Testis (tissue), 3 donors: ENCODE data around the gene SLC6A20. TPM values are rescaled to one million over a fixed set of nuclear protein-coding genes. Genes with fewer than 3 reads are reported as not detected.
"Not testable (repeated sequence)": the region's sequence is repeated elsewhere in the genome, so short reads cannot be mapped to it uniquely, and the experiment has no call there.

Experiments used
- DNase-seq: peaks from one replicate; pipeline ENCODE4 v3.0.0-alpha.2; 2019
- H3K27ac ChIP-seq, 2 donors: fragments of 200-600 bp; sonication (generic); one replicate each; pipeline ENCODE4 v1.5.1; 2019
- H3K27me3 ChIP-seq: fragments of 200-600 bp; sonication (generic); one replicate; pipeline ENCODE4 v1.5.1; 2019
- H3K36me3 ChIP-seq: fragments of 200-600 bp; sonication (generic); one replicate; pipeline ENCODE4 v1.5.1; 2017; ENCODE audit warnings: low read depth; ENCODE audit errors: missing control alignments
- H3K4me1 ChIP-seq: fragments of 200-600 bp; sonication (generic); one replicate; pipeline ENCODE4 v1.5.1; 2019
- H3K4me3 ChIP-seq, 2 donors: fragments of 200-600 bp; sonication (generic); one replicate each; pipeline ENCODE4 v1.5.1; 2017 to 2019
- H3K9me3 ChIP-seq: fragments of 200-600 bp; sonication (generic); one replicate; pipeline ENCODE4 v1.5.1; 2017
- CTCF ChIP-seq, 3 experiments: fragments of 450-650 bp in 2 of 3; fragments of 200-600 bp in 1 of 3; sonication (generic) in 1 of 3; IDR thresholded peaks; one replicate each; pipeline ENCODE4 v1.5.1; 2016 to 2019; ENCODE audit warnings: antibody characterized with exemption in 3 of 3, mild to moderate bottlenecking in 2 of 3, moderate library complexity in 1 of 3
- POLR2A ChIP-seq: fragments of 450-650 bp; IDR thresholded peaks from one replicate; pipeline ENCODE4 v1.6.1; 2017; ENCODE audit warnings: antibody characterized with exemption, mild to moderate bottlenecking, moderate library complexity
- WGBS, 2 donors: methylation state at CpG; one replicate each; pipeline ENCODE4 v1.1.5; 2018; 5-methylcytosine and 5-hydroxymethylcytosine counted together
- intact Hi-C: fragments of 100-400 bp; cut with DNase I; formaldehyde crosslinking; loops from one replicate; pipeline ENCODE4 v1.15.1; 2023; ENCODE audit warnings: low total_unique reads
- polyA plus RNA-seq: library from polyadenylated mRNA; stranded (reverse); fragments of 350-450 nt; fragmentation: Illumina TruSeq; extraction: RNeasy Lipid Tissue Mini Kit (QIAGEN cat#74804); gene quantifications from one replicate; pipeline ENCODE4 v1.2.3, GENCODE V29; 2014; ENCODE audit warnings: low read depth, low replicate concordance; ENCODE audit not compliant: insufficient read depth
- total RNA-seq, 2 donors: library from RNA; depleted of rRNA; stranded (reverse); fragments of >200 nt; gene quantifications; one replicate each; pipeline ENCODE4 v1.2.3, GENCODE V29; 2016

The SLC6A20 gene
- total and polyA plus RNA-seq, 3 donors from 2014 or later = 0.87 to 2.3 (median 2.3) TPM

DNA sequence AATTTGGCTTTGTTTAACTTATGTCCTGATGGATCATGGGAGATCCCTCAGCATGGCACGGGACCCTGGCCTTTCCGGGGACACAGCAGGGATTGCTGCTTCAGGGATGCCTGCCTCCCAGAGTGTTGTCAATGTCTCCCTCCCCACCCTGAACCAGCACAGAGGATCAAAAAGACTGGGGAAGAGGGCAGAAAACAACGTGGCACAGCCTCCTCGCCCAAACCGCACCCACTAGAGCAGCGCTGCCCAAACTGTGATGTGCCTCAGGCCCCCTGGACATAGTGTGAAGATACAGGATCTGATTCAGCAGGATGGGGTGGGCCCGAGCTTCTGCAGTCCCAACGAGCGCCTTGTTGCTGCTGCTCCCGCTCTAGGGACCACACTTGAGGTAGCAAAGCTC is 34.5 kb downstream of the SLC6A20 start:
- 88 to 92% methylated on average over 6 to 10 of the region's 10 CpGs for WGBS, 2 donors
- Histone ChIP-seq H3K9me3 (no peaks in the 10 kb centered on the region), H3K27ac (no peak overlapping the region), H3K4me3 (no peak overlapping the region), H3K27me3 (no peaks in the 10 kb centered on the region), H3K4me1 (no peaks in the 10 kb centered on the region), H3K36me3 (no peaks in the 10 kb centered on the region)
- intact Hi-C loops = no loop called here
- TF ChIP-seq POLR2A (no peak), CTCF (IDR thresholded peaks at IDR 0.05) (no peak)
- no peak for DNase-seq

GRCh38 chr3:45760878-45761711 is 35.2 kb downstream of the SLC6A20 start:
- H3K27ac ChIP-seq = no peak overlapping the region
- intact Hi-C loops = no loop called here
- TF ChIP-seq POLR2A = no peak
- peak; percentile 24 to 68 (median 56) for TF ChIP-seq CTCF (IDR thresholded peaks at IDR 0.05)
- no peaks in the 10 kb centered on the region for H3K27me3 ChIP-seq
- no peaks in the 10 kb centered on the region for H3K9me3 ChIP-seq
- WGBS, 2 donors = 51 to 63% methylated on average over 13 to 14 of the region's 14 CpGs
- H3K36me3 ChIP-seq = no peaks in the 10 kb centered on the region
- no peak overlapping the region for H3K4me3 ChIP-seq
- peak; percentile 63 for DNase-seq
- no peaks in the 10 kb centered on the region for H3K4me1 ChIP-seq

GRCh38 chr3:45759851-45760250 is 36.5 kb downstream of the SLC6A20 start:
- H3K4me1 ChIP-seq = no peaks in the 10 kb centered on the region
- H3K27ac ChIP-seq = no peak overlapping the region
- no peak for DNase-seq
- WGBS, 2 donors = 90% methylated on average over 11 to 12 of the region's 12 CpGs
- no peak for TF ChIP-seq POLR2A
- TF ChIP-seq CTCF (IDR thresholded peaks at IDR 0.05) = no peak
- intact Hi-C loops = loop anchor here (10.0 kb wide), 1 partner anchor 145 kb away; no protein-coding TSS in a partner anchor
- no peaks in the 10 kb centered on the region for H3K27me3 ChIP-seq
- H3K9me3 ChIP-seq = no peaks in the 10 kb centered on the region
- no peaks in the 10 kb centered on the region for H3K36me3 ChIP-seq
- H3K4me3 ChIP-seq = no peak overlapping the region

DNA sequence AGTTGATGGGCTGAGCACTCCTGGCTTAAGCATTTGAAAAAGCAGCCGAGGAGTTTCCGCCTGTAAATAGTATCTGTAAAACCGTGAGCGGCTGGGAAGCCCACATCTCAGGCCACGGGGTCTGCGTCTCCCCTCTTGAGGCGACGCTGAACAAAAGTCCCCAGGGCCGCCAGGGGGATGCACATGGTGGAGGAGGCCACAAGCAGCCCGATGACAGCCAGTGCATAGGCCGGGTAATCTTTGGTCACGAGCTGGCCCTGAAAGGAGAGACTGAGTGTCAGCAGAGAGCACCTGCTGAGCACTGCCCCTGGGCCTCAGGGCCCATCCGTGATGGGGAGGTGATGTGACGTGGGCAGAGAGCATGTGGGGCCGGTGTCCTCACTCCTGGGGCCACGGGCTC is 37.5 kb downstream of the SLC6A20 start:
- Histone ChIP-seq H3K4me3 (no peak overlapping the region), H3K27ac (no peak overlapping the region), H3K36me3 (no peaks in the 10 kb centered on the region), H3K9me3 (no peaks in the 10 kb centered on the region), H3K27me3 (no peaks in the 10 kb centered on the region), H3K4me1 (no peaks in the 10 kb centered on the region)
- TF ChIP-seq POLR2A = no peak
- no peak for TF ChIP-seq CTCF (IDR thresholded peaks at IDR 0.05)
- 88 to 90% methylated on average over 15 to 16 of the region's 16 CpGs for WGBS, 2 donors
- DNase-seq = no peak
- intact Hi-C loops = loop anchor here (10.0 kb wide), 1 partner anchor 146 kb away; no protein-coding TSS in a partner anchor

- not testable (repeated sequence) for H3K4me1 ChIP-seq, H3K36me3 ChIP-seq, H3K4me3 ChIP-seq, DNase-seq, H3K9me3 ChIP-seq, H3K27me3 ChIP-seq, H3K27ac ChIP-seq
- intact Hi-C loops = loop anchor here (10.0 kb wide), 1 partner anchor 148 kb away; no protein-coding TSS in a partner anchor
- 59% methylated on average over 7 of the region's 7 CpGs for WGBS, 2 donors
Measured at GRCh38 chr3:45757141-45757540, 39.2 kb downstream of the SLC6A20 start.
